GM19467 (cell line): ENCODE measurements around the gene SLC25A34.
"Not testable (repeated sequence)": the region's sequence is repeated elsewhere in the genome, so short reads cannot be mapped to it uniquely, and the experiment has no call there.

ENCODE experiments used
- ATAC-seq: cut with Tn5 transposase; IDR thresholded peaks from one replicate; pipeline ENCODE4 v1.9.1; 2021; ENCODE audit warnings: mild to moderate bottlenecking, moderate library complexity; ENCODE audit not compliant: unreplicated experiment

The SLC25A34 gene

GRCh38 chr1:15736038-15736891, at the start of gene SLC25A34:
Gene SLC25A34 (plus strand): TSS chr1:15736258. CDS start chr1:15736486, 228 bp downstream.
- ATAC-seq: no peak

GRCh38 chr1:15687446-15687845, 48.6 kb upstream of the SLC25A34 start:
- no peak for ATAC-seq

- no peak for ATAC-seq
Measured at GRCh38 chr1:15690317-15690716, 45.7 kb upstream of the SLC25A34 start.

GRCh38 chr1:15691434-15692032, 44.5 kb upstream of the SLC25A34 start:
- ATAC-seq: no peak

GRCh38 chr1:15692121-15692682, 43.9 kb upstream of the SLC25A34 start:
- no peak for ATAC-seq

- ATAC-seq: no peak
Measured at GRCh38 chr1:15693371-15693770, 42.7 kb upstream of the SLC25A34 start.

- peak; percentile 88 for ATAC-seq
Measured at GRCh38 chr1:15696956-15697521, 39.0 kb upstream of the SLC25A34 start.

GRCh38 chr1:15698201-15698600, 37.9 kb upstream of the SLC25A34 start:
- no peak for ATAC-seq

GRCh38 chr1:15699321-15699720, 36.7 kb upstream of the SLC25A34 start:
- not testable (repeated sequence) for ATAC-seq

GRCh38 chr1:15700508-15700907, 35.5 kb upstream of the SLC25A34 start:
- ATAC-seq: no peak

GRCh38 chr1:15701784-15702183, 34.3 kb upstream of the SLC25A34 start:
- ATAC-seq: no peak

GRCh38 chr1:15702722-15703550, 33.1 kb upstream of the SLC25A34 start:
- no peak for ATAC-seq

- no peak for ATAC-seq
Measured at GRCh38 chr1:15703562-15703961, 32.5 kb upstream of the SLC25A34 start.

GRCh38 chr1:15704526-15705183, 31.4 kb upstream of the SLC25A34 start:
- no peak for ATAC-seq

- ATAC-seq: no peak
Measured at GRCh38 chr1:15705184-15705566, 30.9 kb upstream of the SLC25A34 start.

GRCh38 chr1:15706751-15707150, 29.3 kb upstream of the SLC25A34 start:
- ATAC-seq: no peak

GRCh38 chr1:15707239-15707925, 28.7 kb upstream of the SLC25A34 start:
- no peak for ATAC-seq

- ATAC-seq: no peak
Measured at GRCh38 chr1:15708486-15709137, 27.4 kb upstream of the SLC25A34 start.

- no peak for ATAC-seq
Measured at GRCh38 chr1:15709226-15709625, 26.8 kb upstream of the SLC25A34 start.
